GM23248 (cell line): Measurements from ENCODE around the gene NSUN3. TPM values are rescaled to one million over a fixed set of nuclear protein-coding genes. Genes with fewer than 3 reads are reported as not detected.

ENCODE experiments used
- DNase-seq: peaks from one replicate; pipeline ENCODE4 v3.0.0-alpha.2; 2015
- H2AFZ ChIP-seq: fragments of 200-600 bp; sonication (generic); 2 replicates; pipeline ENCODE4 v1.6.1; 2016; ENCODE audit warnings: antibody characterized with exemption
- H3F3A ChIP-seq: fragments of 200-600 bp; sonication (generic); 2 replicates; pipeline ENCODE4 v1.6.1; 2016; ENCODE audit warnings: mild to moderate bottlenecking, antibody characterized with exemption, mixed run types; ENCODE audit not compliant: insufficient read depth
- H3K27ac ChIP-seq: fragments of 200-600 bp; sonication (generic); 2 replicates; pipeline ENCODE4 v1.5.1; 2016; ENCODE audit warnings: mild to moderate bottlenecking
- H3K27me3 ChIP-seq: fragments of 200-600 bp; sonication (generic); replicated peaks from 2 replicates; pipeline ENCODE4 v1.6.1; 2016; ENCODE audit warnings: mild to moderate bottlenecking; ENCODE audit not compliant: insufficient read depth
- H3K36me3 ChIP-seq: fragments of 200-600 bp; sonication (generic); 2 replicates; pipeline ENCODE4 v1.6.1; 2016; ENCODE audit warnings: low read depth, mild to moderate bottlenecking
- H3K4me1 ChIP-seq: fragments of 200-600 bp; sonication (generic); 2 replicates; pipeline ENCODE4 v1.6.1; 2016; ENCODE audit warnings: mild to moderate bottlenecking; ENCODE audit not compliant: insufficient read depth
- H3K4me2 ChIP-seq: fragments of 200-600 bp; sonication (generic); one replicate; pipeline ENCODE4 v1.6.1; 2016; ENCODE audit warnings: mild to moderate bottlenecking; ENCODE audit not compliant: unreplicated experiment
- H3K4me3 ChIP-seq: fragments of 200-600 bp; sonication (generic); 2 replicates; pipeline ENCODE4 v1.5.1; 2016; ENCODE audit warnings: mild to moderate bottlenecking
- H3K79me2 ChIP-seq: fragments of 200-600 bp; sonication (generic); 2 replicates; pipeline ENCODE4 v1.6.1; 2016; ENCODE audit warnings: mild to moderate bottlenecking; ENCODE audit not compliant: insufficient read depth
- H3K9ac ChIP-seq: fragments of 200-600 bp; sonication (generic); 2 replicates; pipeline ENCODE4 v1.6.1; 2016; ENCODE audit warnings: mild to moderate bottlenecking
- H3K9me2 ChIP-seq: fragments of 200-600 bp; sonication (generic); 2 replicates; pipeline ENCODE4 v1.6.1; 2016; ENCODE audit warnings: mixed run types, mild to moderate bottlenecking, moderate library complexity; ENCODE audit not compliant: insufficient read depth
- H3K9me3 ChIP-seq: fragments of 200-600 bp; sonication (generic); one replicate; pipeline ENCODE4 v1.6.1; 2017; ENCODE audit warnings: low read depth
- H4K20me1 ChIP-seq: fragments of 200-600 bp; sonication (generic); 2 replicates; pipeline ENCODE4 v1.6.0; 2016; ENCODE audit not compliant: insufficient read depth
- EZH2 ChIP-seq: fragments of 200-600 bp; sonication (generic); IDR thresholded peaks from 2 replicates; pipeline ENCODE4 v1.6.1; 2018; ENCODE audit warnings: antibody characterized with exemption, mild to moderate bottlenecking; ENCODE audit not compliant: insufficient read depth, poor library complexity, severe bottlenecking
- EZH2phosphoT487 ChIP-seq: fragments of 200-600 bp; sonication (generic); IDR thresholded peaks from 2 replicates; pipeline ENCODE4 v1.6.1; 2018; ENCODE audit warnings: antibody characterized with exemption, moderate library complexity, mild to moderate bottlenecking, low read depth; ENCODE audit not compliant: insufficient read depth
- WGBS, 2 experiments: methylation state at CpG; one replicate each; pipeline ENCODE4 v1.1.6; 2015 to 2017; ENCODE audit warnings: low lambda C conversion rate in 2 of 2, low coverage in 1 of 2; ENCODE audit errors: missing lambda C conversion rate in 2 of 2; 5-methylcytosine and 5-hydroxymethylcytosine counted together
- in situ Hi-C: fragments of 300-500 bp; cut with MboI; formaldehyde crosslinking; loops from 2 replicates; pipeline ENCODE4 v1.15.0; 2020
- polyA plus RNA-seq: library from polyadenylated mRNA; unstranded; fragments of >200 nt; fragmentation: Nextera tagmentation; extraction: Ambion mirVana; gene quantifications from 2 replicates; pipeline ENCODE4 v1.2.1, GENCODE V29; 2016
- total RNA-seq: library from RNA; depleted of rRNA; stranded (reverse); fragments of >200 nt; shearing (Covaris generic); gene quantifications from 2 replicates; pipeline ENCODE4 v1.2.3, GENCODE V29; 2014

Gene NSUN3
- total and polyA plus RNA-seq, 2 experiments from 2014 or later: 4.8 to 22.4 TPM

DNA sequence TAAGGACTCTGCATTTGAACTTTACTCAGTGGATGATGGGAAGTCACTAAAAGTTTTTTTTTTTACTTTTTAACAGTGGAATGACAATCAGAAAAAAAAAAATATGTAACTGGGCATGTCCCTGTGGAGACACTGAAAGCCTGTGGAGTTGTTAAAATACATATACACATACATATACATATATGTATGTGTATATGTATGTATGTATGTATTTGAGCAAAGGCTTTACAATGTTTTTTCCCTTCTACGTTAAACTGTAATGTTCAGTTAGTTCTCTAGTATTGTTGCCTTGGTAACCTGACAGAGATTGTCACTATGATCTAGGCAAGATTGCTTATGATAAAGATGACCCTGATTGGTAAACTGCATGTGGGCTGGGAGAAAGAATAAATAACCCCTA, 30.3 kb downstream of the NSUN3 start:
- TF ChIP-seq EZH2: no peak
- no peak for TF ChIP-seq EZH2phosphoT487
- Histone ChIP-seq H3K9me2 (no peaks in the 10 kb centered on the region), H3K36me3 (peaks cover 21% of the 10 kb centered on the region), H3K9me3 (no peaks in the 10 kb centered on the region), H4K20me1 (no peaks in the 10 kb centered on the region), H3K79me2 (no peaks in the 10 kb centered on the region), H3K27ac (no peak overlapping the region), H3K9ac (no peak overlapping the region), H3K4me1 (no peaks in the 10 kb centered on the region), H3K4me2 (no peak overlapping the region), H3K27me3 (no peaks in the 10 kb centered on the region), H3F3A (0 out of 2 replicates have a peak, but pooled peaks cover 3% of the 10 kb centered on the region), H2AFZ (no peak overlapping the region), H3K4me3 (no peak overlapping the region)
- no peak for DNase-seq
- WGBS, 2 experiments: 93 to 95% methylated on average over 1 of the region's 1 CpG
- in situ Hi-C loops: no loop called here

DNA sequence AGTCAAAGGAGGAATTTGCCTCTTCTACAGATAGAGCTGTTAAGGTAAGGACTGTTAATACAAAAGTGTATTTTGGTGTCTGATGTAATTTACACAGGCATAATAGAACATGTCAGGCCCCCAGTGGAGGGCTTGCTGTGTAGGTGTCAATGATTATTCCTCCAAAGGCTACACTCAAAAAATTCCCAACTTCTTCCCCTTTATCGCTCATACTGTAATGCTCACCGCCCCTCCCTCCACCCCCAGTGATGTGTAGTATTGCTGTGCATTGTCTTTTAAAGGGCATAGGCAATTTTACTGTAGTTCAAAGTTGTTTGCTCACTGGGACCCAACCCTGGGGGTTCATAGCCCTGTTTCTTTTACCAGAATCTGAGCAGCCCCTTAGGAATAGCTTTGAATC, 32.2 kb downstream of the NSUN3 start:
- Histone ChIP-seq H3K9me2 (no peaks in the 10 kb centered on the region), H3K4me2 (no peak overlapping the region), H3K79me2 (no peaks in the 10 kb centered on the region), H3K9me3 (no peaks in the 10 kb centered on the region), H2AFZ (no peak overlapping the region), H3K27ac (no peak overlapping the region), H3K27me3 (no peaks in the 10 kb centered on the region), H3K4me1 (no peaks in the 10 kb centered on the region), H4K20me1 (no peaks in the 10 kb centered on the region), H3K36me3 (peaks cover 23% of the 10 kb centered on the region), H3K4me3 (no peak overlapping the region), H3K9ac (no peak overlapping the region), H3F3A (0 out of 2 replicates have a peak, but pooled peaks cover 3% of the 10 kb centered on the region)
- DNase-seq: no peak
- in situ Hi-C loops: no loop called here
- no peak for TF ChIP-seq EZH2
- TF ChIP-seq EZH2phosphoT487: no peak
- 100% methylated on average over 2 of the region's 2 CpGs for WGBS, 2 experiments

DNA sequence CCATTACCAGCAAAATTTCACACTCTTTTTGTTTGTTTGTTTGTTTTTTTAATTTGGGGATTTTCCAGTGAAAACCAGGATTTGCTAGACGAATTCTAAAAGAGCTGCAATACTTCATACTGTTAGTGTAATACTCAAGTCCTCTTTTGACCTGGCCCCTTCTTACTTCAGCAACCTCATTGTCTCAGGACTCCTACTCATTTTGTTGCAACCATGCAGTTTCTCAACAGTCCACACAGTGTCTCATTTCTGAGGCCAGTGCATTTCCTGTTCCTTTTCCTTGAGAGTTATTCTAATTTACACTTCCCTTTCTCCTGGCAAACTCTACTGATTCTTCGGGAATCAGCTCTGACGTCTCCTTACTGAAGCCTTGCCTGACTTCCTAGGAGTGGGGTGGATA, 35.6 kb downstream of the NSUN3 start:
- Histone ChIP-seq H3K27ac (no peak overlapping the region), H3K9me3 (no peaks in the 10 kb centered on the region), H3K9me2 (no peaks in the 10 kb centered on the region), H3K9ac (no peak overlapping the region), H4K20me1 (no peaks in the 10 kb centered on the region), H3K36me3 (peaks cover 26% of the 10 kb centered on the region), H3K79me2 (no peaks in the 10 kb centered on the region), H3F3A (0 out of 2 replicates have a peak, but pooled peaks cover 3% of the 10 kb centered on the region), H3K4me1 (no peaks in the 10 kb centered on the region), H3K4me2 (no peak overlapping the region), H3K4me3 (no peak overlapping the region), H2AFZ (no peak overlapping the region), H3K27me3 (no peaks in the 10 kb centered on the region)
- peak; percentile 29 for DNase-seq
- in situ Hi-C loops: no loop called here
- no peak for TF ChIP-seq EZH2phosphoT487
- TF ChIP-seq EZH2: no peak
- 71 to 75% methylated on average over 3 of the region's 3 CpGs for WGBS, 2 experiments

DNA sequence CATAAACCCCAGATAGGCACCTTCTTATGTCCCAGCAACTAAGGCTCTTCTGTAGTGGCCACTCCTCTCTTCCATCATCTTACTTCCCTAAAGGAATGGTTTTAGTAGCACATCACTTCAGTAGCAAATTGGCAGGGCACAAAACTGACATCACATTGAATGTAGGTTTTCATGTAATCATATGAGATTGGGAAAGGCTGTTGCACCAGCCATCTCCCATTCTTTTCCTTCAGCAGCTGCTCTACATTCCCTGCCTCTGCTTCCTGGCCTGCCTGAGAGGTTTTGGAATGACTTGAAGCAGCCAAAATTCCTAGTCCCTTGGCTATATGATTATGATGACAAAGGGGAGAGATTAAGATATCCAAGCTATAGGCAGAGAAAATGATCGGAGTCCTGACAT, 36.5 kb downstream of the NSUN3 start:
- H3K27me3 ChIP-seq: no peaks in the 10 kb centered on the region
- no peak for DNase-seq
- H3K4me3 ChIP-seq: no peak overlapping the region
- no peak for TF ChIP-seq EZH2
- no peak for TF ChIP-seq EZH2phosphoT487
- 95 to 100% methylated on average over 1 of the region's 1 CpG for WGBS, 2 experiments
- H3K9me3 ChIP-seq: no peaks in the 10 kb centered on the region
- H3K79me2 ChIP-seq: no peaks in the 10 kb centered on the region
- 0 out of 2 replicates have a peak, but pooled peaks cover 3% of the 10 kb centered on the region for H3F3A ChIP-seq
- in situ Hi-C loops: no loop called here
- no peaks in the 10 kb centered on the region for H3K9me2 ChIP-seq
- no peak overlapping the region for H3K27ac ChIP-seq
- no peak overlapping the region for H3K4me2 ChIP-seq
- H3K36me3 ChIP-seq: peaks cover 26% of the 10 kb centered on the region
- H3K4me1 ChIP-seq: no peaks in the 10 kb centered on the region
- H2AFZ ChIP-seq: no peak overlapping the region
- no peak overlapping the region for H3K9ac ChIP-seq
- no peaks in the 10 kb centered on the region for H4K20me1 ChIP-seq

DNA sequence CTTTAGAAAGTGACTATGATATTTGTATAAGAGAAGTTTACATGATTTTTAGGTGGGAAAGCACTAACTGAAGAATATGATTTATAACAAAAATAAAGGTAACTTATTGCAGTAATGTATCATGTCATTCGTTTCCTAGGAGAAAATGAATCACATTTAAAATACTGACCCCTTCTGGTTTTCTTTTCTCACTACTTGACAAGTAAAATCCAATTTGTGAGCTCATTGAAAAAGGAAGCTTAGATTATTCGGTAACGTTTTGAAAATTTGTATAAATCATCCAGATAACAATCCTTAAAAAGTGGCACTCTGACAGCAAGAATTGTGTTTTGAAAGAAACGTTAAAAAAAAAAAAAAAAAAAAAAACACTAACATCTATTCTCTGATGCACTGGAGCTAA, 39.0 kb downstream of the NSUN3 start:
- H4K20me1 ChIP-seq: no peaks in the 10 kb centered on the region
- H3K9ac ChIP-seq: no peak overlapping the region
- H2AFZ ChIP-seq: no peak overlapping the region
- H3K4me1 ChIP-seq: no peaks in the 10 kb centered on the region
- H3K79me2 ChIP-seq: no peaks in the 10 kb centered on the region
- H3K4me2 ChIP-seq: no peak overlapping the region
- H3K27ac ChIP-seq: no peak overlapping the region
- H3K9me3 ChIP-seq: no peaks in the 10 kb centered on the region
- 45 to 52% methylated on average over 4 of the region's 4 CpGs for WGBS, 2 experiments
- H3K27me3 ChIP-seq: no peaks in the 10 kb centered on the region
- TF ChIP-seq EZH2phosphoT487 (no peak), EZH2 (no peak)
- H3K36me3 ChIP-seq: peaks cover 22% of the 10 kb centered on the region
- peak; percentile 45 for DNase-seq
- no peaks in the 10 kb centered on the region for H3K9me2 ChIP-seq
- 0 out of 2 replicates have a peak, but pooled peaks cover 3% of the 10 kb centered on the region for H3F3A ChIP-seq
- in situ Hi-C loops: no loop called here
- H3K4me3 ChIP-seq: no peak overlapping the region
